ENCODE measurements around the gene TIGIT.

GRCh38 chr3:114314282-114314681 lies 20.5 kb downstream of the TIGIT start:
- TF ChIP-seq POLR2AphosphoS5 (IDR thresholded peaks at IDR 0.05) (no peak), POLR2A (IDR thresholded peaks at IDR 0.05) (no peak), CTCF (IDR thresholded peaks at IDR 0.05) (no peak), EP300 (IDR thresholded peaks at IDR 0.05) (no peak)
